A204.1 (cell line): ENCODE results near the gene GBA2.

Experiments
- FAIRE-seq: peaks from 2 replicates; lab custom pipeline; 2012; peaks lifted over from hg19 to GRCh38; lab: Jason Lieb, UNC

The GBA2 gene

GRCh38 chr9:35748858-35749514 lies at the start of gene GBA2, which contains the start of gene RGP1:
GBA2 (minus strand) TSS chr9:35749228; CDS start chr9:35748704, 524 bp downstream.
RGP1 (plus strand) TSS chr9:35749287; CDS start chr9:35749756, 469 bp downstream.
- FAIRE-seq = no peak

GRCh38 chr9:35797311-35798109 lies 48.5 kb upstream of the GBA2 start:
- no peak for FAIRE-seq

- no peak for FAIRE-seq
These were observed 46.7 kb upstream of the GBA2 start for GRCh38 chr9:35795695-35796094.

- no peak for FAIRE-seq
These were observed 44.4 kb upstream of the GBA2 start for GRCh38 chr9:35793461-35793860.

GRCh38 chr9:35792826-35793225 lies 43.8 kb upstream of the GBA2 start:
- FAIRE-seq = no peak

GRCh38 chr9:35792024-35792813 lies 43.2 kb upstream of the GBA2 start:
- no peak for FAIRE-seq

GRCh38 chr9:35791297-35791921 lies 42.4 kb upstream of the GBA2 start, which contains the start of gene NPR2:
NPR2 (plus strand) TSS chr9:35791591; CDS start chr9:35792409, 818 bp downstream.
- no peak for FAIRE-seq

GRCh38 chr9:35790385-35791296 lies 41.6 kb upstream of the GBA2 start:
- FAIRE-seq = peak; percentile 95

- FAIRE-seq = no peak
These were observed 41.0 kb upstream of the GBA2 start for GRCh38 chr9:35790025-35790384.

- no peak for FAIRE-seq
These were observed 40.5 kb upstream of the GBA2 start for GRCh38 chr9:35789541-35789940.

- no peak for FAIRE-seq
These were observed 34.4 kb upstream of the GBA2 start for GRCh38 chr9:35783418-35783817.

GRCh38 chr9:35781066-35781465 lies 32.0 kb upstream of the GBA2 start:
- FAIRE-seq = no peak

- FAIRE-seq = no peak
These were observed 29.5 kb upstream of the GBA2 start for GRCh38 chr9:35778496-35778895.

GRCh38 chr9:35776018-35776417 lies 27.0 kb upstream of the GBA2 start:
- no peak for FAIRE-seq

- FAIRE-seq = no peak
These were observed 26.0 kb upstream of the GBA2 start for GRCh38 chr9:35774907-35775635.

- FAIRE-seq = no peak
These were observed 22.9 kb upstream of the GBA2 start for GRCh38 chr9:35771943-35772342.

- no peak for FAIRE-seq
These were observed 22.5 kb upstream of the GBA2 start for GRCh38 chr9:35771534-35771933.

- no peak for FAIRE-seq
These were observed 22.0 kb upstream of the GBA2 start for GRCh38 chr9:35771075-35771433.

- FAIRE-seq = no peak
These were observed 20.7 kb upstream of the GBA2 start for GRCh38 chr9:35769763-35770162.

GRCh38 chr9:35767458-35767857 lies 18.4 kb upstream of the GBA2 start:
- FAIRE-seq = no peak

- FAIRE-seq = no peak
These were observed 18.0 kb upstream of the GBA2 start for GRCh38 chr9:35766997-35767396.
